DOHH2 (cell line): ENCODE measurements around the gene CACHD1.

ENCODE experiments used
- CTCF ChIP-seq: fragments of 200-600 bp; sonication (generic); IDR thresholded peaks from one replicate; pipeline ENCODE4 v1.5.1; 2014; ENCODE audit warnings: antibody characterized with exemption, mild to moderate bottlenecking, low read depth, low read length; ENCODE audit not compliant: poor library complexity, severe bottlenecking
- EZH2phosphoT487 ChIP-seq: fragments of 200-600 bp; sonication (generic); IDR thresholded peaks from 2 replicates; pipeline ENCODE4 v1.6.1; 2017; ENCODE audit warnings: borderline replicate concordance, mild to moderate bottlenecking, antibody characterized with exemption, low read length, moderate library complexity, mixed read lengths

- TF ChIP-seq CTCF = no peak
- TF ChIP-seq EZH2phosphoT487 = no peak
Measured at GRCh38 chr1:64473367-64473766, 3.4 kb downstream of the CACHD1 start.
